Endothelial cell of umbilical vein (primary cell): ENCODE data around the gene HMCN1. TPM values are rescaled to one million over a fixed set of nuclear protein-coding genes. Genes with fewer than 3 reads are reported as not detected.

Experiments used
- BruUV-seq: library from RNA; stranded (reverse); fragments of 400-500 nt; replicated peaks from 2 replicates; lab custom pipeline; 2021; lab: Mats Ljungman, UMichigan
- CTCF ChIA-PET: fragments of 300-600, 350-600 bp; sonication (Branson Sonifier 250); formaldehyde crosslinking; loops from one replicate; lab custom pipeline; 2021; ENCODE audit warnings: antibody characterized with exemption, inconsistent platforms; lab: Charles Lee
- POLR2A ChIA-PET: fragments of 300-600, 350-600 bp; sonication (Branson Sonifier 250); formaldehyde crosslinking; loops from one replicate; lab custom pipeline; 2021; ENCODE audit warnings: antibody characterized with exemption, inconsistent platforms; lab: Charles Lee
- DNase-seq: peaks from one replicate; pipeline ENCODE4 v3.0.0-alpha.2; 2011; ENCODE audit warnings: low read depth, low spot score
- FAIRE-seq: peaks from 2 replicates; lab custom pipeline; 2011; peaks lifted over from hg19 to GRCh38; lab: Jason Lieb, UNC
- H2AFZ ChIP-seq: 2 replicates; pipeline ENCODE4 v1.6.0; 2012; ENCODE audit warnings: low read depth, low read length, control low read depth, inconsistent platforms
- H3K27ac ChIP-seq: 2 replicates; pipeline ENCODE4 v1.5.1; 2011; ENCODE audit warnings: low read depth, mild to moderate bottlenecking, control low read depth, low read length, moderate library complexity; ENCODE audit not compliant: insufficient read depth
- H3K27me3 ChIP-seq, 2 experiments: 2 replicates each; pipeline versions ENCODE4 v1.6.0 to v1.6.1; 2011; ENCODE audit warnings: low read length in 2 of 2, mixed read lengths in 1 of 2; ENCODE audit not compliant: control insufficient read depth in 2 of 2, insufficient read depth in 2 of 2
- H3K36me3 ChIP-seq, 2 experiments: 2 replicates in 1 of 2; 3 replicates in 1 of 2; pipeline ENCODE4 v1.5.1; 2011; ENCODE audit warnings: low read length in 2 of 2, mild to moderate bottlenecking in 1 of 2, moderate library complexity in 1 of 2; ENCODE audit not compliant: control insufficient read depth in 2 of 2, insufficient read depth in 2 of 2; ENCODE audit errors: extremely low read depth in 1 of 2
- H3K4me1 ChIP-seq: 3 replicates; pipeline ENCODE4 v1.5.1; 2011; ENCODE audit warnings: mild to moderate bottlenecking, low read length; ENCODE audit not compliant: control insufficient read depth, insufficient read depth; ENCODE audit errors: extremely low read depth
- H3K4me2 ChIP-seq: 2 replicates; pipeline ENCODE4 v1.6.1; 2011; ENCODE audit warnings: low read length, control low read depth, mixed read lengths; ENCODE audit not compliant: insufficient read depth
- H3K4me3 ChIP-seq, 3 experiments: fragments of 200-600 bp in 1 of 3; sonication (generic), shearing (Covaris generic) in 1 of 3; replicated peaks in 1 of 3; 2 replicates each; pipeline ENCODE4 v1.5.1; 2011 to 2016; ENCODE audit warnings: control low read depth in 3 of 3, low read length in 3 of 3, mild to moderate bottlenecking in 2 of 3, inconsistent platforms in 1 of 3, low read depth in 1 of 3, moderate library complexity in 1 of 3; ENCODE audit not compliant: insufficient read depth in 1 of 3
- H3K79me2 ChIP-seq: 2 replicates; pipeline ENCODE4 v1.6.0; 2012; ENCODE audit warnings: low read length, inconsistent platforms; ENCODE audit not compliant: control insufficient read depth, insufficient read depth
- H3K9ac ChIP-seq: replicated peaks from 2 replicates; pipeline ENCODE3; 2011; ENCODE audit warnings: low read length, control low read depth; ENCODE audit not compliant: insufficient read depth; ENCODE audit errors: extremely low read depth
- H3K9me1 ChIP-seq: replicated peaks from 3 replicates; pipeline ENCODE4 v1.6.0; 2011; ENCODE audit warnings: mild to moderate bottlenecking, low read length; ENCODE audit not compliant: control insufficient read depth, insufficient read depth; ENCODE audit errors: extremely low read depth
- H3K9me3 ChIP-seq: replicated peaks from 2 replicates; pipeline ENCODE4 v1.5.1; 2012; ENCODE audit warnings: low read length, inconsistent platforms; ENCODE audit not compliant: control insufficient read depth, insufficient read depth
- H4K20me1 ChIP-seq: replicated peaks from 2 replicates; pipeline ENCODE3; 2011; ENCODE audit warnings: mild to moderate bottlenecking, low read length; ENCODE audit not compliant: control insufficient read depth, insufficient read depth; ENCODE audit errors: extremely low read depth
- EZH2 ChIP-seq: IDR thresholded peaks from 2 replicates; pipeline ENCODE4 v1.6.1; 2012; ENCODE audit warnings: borderline replicate concordance, low read depth, mild to moderate bottlenecking, moderate library complexity, low read length, inconsistent platforms; ENCODE audit not compliant: severe bottlenecking
- FOS ChIP-seq: IDR thresholded peaks from 2 replicates; pipeline ENCODE4 v1.6.1; 2011; ENCODE audit warnings: mild to moderate bottlenecking, low read length, moderate library complexity, borderline replicate concordance; ENCODE audit not compliant: insufficient read depth
- GATA2 ChIP-seq: IDR thresholded peaks from 2 replicates; pipeline ENCODE4 v1.7.0; 2011; ENCODE audit warnings: low read depth, mild to moderate bottlenecking, moderate library complexity, mixed read lengths, low read length; ENCODE audit not compliant: insufficient read length, insufficient read depth
- MYC ChIP-seq: IDR thresholded peaks from one replicate; pipeline ENCODE4 v1.6.1; 2011; ENCODE audit warnings: mild to moderate bottlenecking, low read depth, low read length
- POLR2A ChIP-seq: IDR thresholded peaks from 2 replicates; pipeline ENCODE4 v1.6.1; 2012; ENCODE audit warnings: low read depth, mild to moderate bottlenecking, control low read depth, low read length
- POLR2AphosphoS5 ChIP-seq: IDR thresholded peaks from 2 replicates; pipeline ENCODE4 v1.6.1; 2012; ENCODE audit warnings: low read depth, mild to moderate bottlenecking, control low read depth, low read length, moderate library complexity; ENCODE audit not compliant: insufficient read depth
- dilution Hi-C: fragments of 300-500 bp; cut with MboI; formaldehyde crosslinking; loops from one replicate; pipeline ENCODE4 v1.15.0; 2019; ENCODE audit warnings: low sequenced_read_pairs; ENCODE audit not compliant: extremely low pct_ligation_motif_present
- intact Hi-C: fragments of 100-400 bp; cut with micrococcal nuclease; formaldehyde crosslinking; loops from one replicate; pipeline ENCODE4 v1.10.0; 2022
- polyA plus RNA-seq, 4 experiments: library from polyadenylated mRNA; depleted of rRNA in 3 of 4; stranded (reverse) in 3 of 4; unstranded in 1 of 4; fragments of >200 nt; gene quantifications; 2 replicates each; pipeline versions ENCODE4 v1.2.1 to v1.2.3, GENCODE V29; 2011 to 2012; ENCODE audit warnings: missing spikeins in 1 of 4
- total RNA-seq: library from RNA; stranded (reverse); gene quantifications from 2 replicates; pipeline ENCODE4 v1.2.3, GENCODE V29; 2021
- TF ChIP-seq, protein P1 (sequence below): IDR thresholded peaks from 2 replicates; pipeline ENCODE4 v1.6.1; 2011; ENCODE audit not compliant: insufficient read depth, insufficient read length

Gene HMCN1
- total and polyA plus RNA-seq, 2 donors (not counting 3 experiments of a cell fraction or from before 2014, with no cell fraction given), result 10.3 to 16.0 TPM

- H3K27me3 ChIP-seq, result no peaks in the 10 kb centered on the region
- TF ChIP-seq FOS (peak; percentile 23), POLR2AphosphoS5 (no peak), EZH2 (no peak), GATA2 (no peak), POLR2A (no peak)
- POLR2A ChIA-PET, result no interaction called here
- H3K9me1 ChIP-seq, result no peaks in the 10 kb centered on the region
- H3K36me3 ChIP-seq, result no peaks in the 10 kb centered on the region
- peak overlapping the region; percentile 42 for H3K4me2 ChIP-seq
- peak overlapping the region; percentile 22 for H3K27ac ChIP-seq
- H2AFZ ChIP-seq, result no peak overlapping the region
- dilution Hi-C loops, result no loop called here
- no peaks in the 10 kb centered on the region for H3K9me3 ChIP-seq
- H4K20me1 ChIP-seq, result no peaks in the 10 kb centered on the region
- DNase-seq, result peak; percentile 69
- H3K79me2 ChIP-seq, result no peaks in the 10 kb centered on the region
- no peak for FAIRE-seq
- BruUV-seq, result no TSS peak
- no peak overlapping the region for H3K4me3 ChIP-seq
- CTCF ChIA-PET, result interaction anchor here (1.0 to 2.4 kb wide), 2 partner anchors 24 to 141 kb away, joined by 3 to 11 read pairs; no protein-coding TSS in a partner anchor
- peaks cover 36% of the 10 kb centered on the region for H3K4me1 ChIP-seq
- no peak overlapping the region for H3K9ac ChIP-seq
- intact Hi-C loops, result loop anchor here (2.0 to 5.0 kb wide), 2 partner anchors 241 to 326 kb away; no protein-coding TSS in a partner anchor
Measured at GRCh38 chr1:185861630-185862029, 127.4 kb downstream of the HMCN1 start.

- no peaks in the 10 kb centered on the region for H3K36me3 ChIP-seq
- H3K9ac ChIP-seq, result no peak overlapping the region
- no peak for FAIRE-seq
- no peaks in the 10 kb centered on the region for H3K9me1 ChIP-seq
- H3K4me2 ChIP-seq, result peak overlapping the region; percentile 42
- H3K27ac ChIP-seq, result peak overlapping the region; percentile 25
- CTCF ChIA-PET, result interaction anchor here (2.4 kb wide), 1 partner anchor 142 kb away, joined by 11 read pairs; no protein-coding TSS in a partner anchor
- DNase-seq, result peak; percentile 38
- BruUV-seq, result no TSS peak
- no peaks in the 10 kb centered on the region for H4K20me1 ChIP-seq
- H3K4me3 ChIP-seq, result no peak overlapping the region
- no peaks in the 10 kb centered on the region for H3K27me3 ChIP-seq
- H3K9me3 ChIP-seq, result no peaks in the 10 kb centered on the region
- intact Hi-C loops (loop anchor here (5.0 kb wide), 1 partner anchor 325 kb away; no protein-coding TSS in a partner anchor), dilution Hi-C loops (no loop called here)
- peaks cover 36% of the 10 kb centered on the region for H3K4me1 ChIP-seq
- peak; percentile 18 for TF ChIP-seq FOS
- no peak for TF ChIP-seq GATA2
- TF ChIP-seq, protein P1, sequence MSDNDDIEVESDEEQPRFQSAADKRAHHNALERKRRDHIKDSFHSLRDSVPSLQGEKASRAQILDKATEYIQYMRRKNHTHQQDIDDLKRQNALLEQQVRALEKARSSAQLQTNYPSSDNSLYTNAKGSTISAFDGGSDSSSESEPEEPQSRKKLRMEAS, result no peak
- TF ChIP-seq MYC, result no peak
- TF ChIP-seq POLR2A, result no peak
- no peak overlapping the region for H2AFZ ChIP-seq
- no peaks in the 10 kb centered on the region for H3K79me2 ChIP-seq
- POLR2A ChIA-PET, result no interaction called here
Measured at GRCh38 chr1:185862235-185862634, 128.0 kb downstream of the HMCN1 start.
